Immature natural killer cell (primary cell): Measurements from ENCODE around the gene CNR1. TPM values are rescaled to one million over a fixed set of nuclear protein-coding genes. Genes with fewer than 3 reads are reported as not detected.

Experiments
- DNase-seq, 3 donors: peaks; one replicate each; pipeline ENCODE4 v3.0.0; 2022; ENCODE audit warnings: mixed read lengths in 1 of 3
- H3K27ac Mint-ChIP-seq, 6 donors: one replicate each; pipeline ENCODE4 v1.8.0; 2020; ENCODE audit warnings: mixed read lengths in 6 of 6, mild to moderate bottlenecking in 5 of 6, inconsistent platforms in 4 of 6, moderate library complexity in 3 of 6
- H3K27me3 Mint-ChIP-seq, 3 donors: one replicate each; pipeline ENCODE4 v1.8.0; 2020 to 2021; ENCODE audit warnings: low read depth in 3 of 3, mild to moderate bottlenecking in 3 of 3, mixed read lengths in 3 of 3, moderate library complexity in 3 of 3, inconsistent platforms in 1 of 3
- H3K36me3 Mint-ChIP-seq, 3 donors: one replicate each; pipeline ENCODE4 v1.8.0; 2020; ENCODE audit warnings: mixed read lengths in 3 of 3, inconsistent platforms in 2 of 3, mild to moderate bottlenecking in 2 of 3
- H3K4me1 Mint-ChIP-seq, 2 donors: one replicate each; pipeline ENCODE4 v1.8.0; 2020; ENCODE audit warnings: inconsistent platforms in 2 of 2, mild to moderate bottlenecking in 2 of 2, mixed read lengths in 2 of 2, moderate library complexity in 1 of 2
- H3K4me3 Mint-ChIP-seq, 5 donors: one replicate each; pipeline ENCODE4 v1.8.0; 2020; ENCODE audit warnings: mild to moderate bottlenecking in 5 of 5, mixed read lengths in 5 of 5, inconsistent platforms in 3 of 5, moderate library complexity in 3 of 5
- H3K9me3 Mint-ChIP-seq, 6 donors: one replicate each; pipeline ENCODE4 v1.8.0; 2020; ENCODE audit warnings: mild to moderate bottlenecking in 6 of 6, mixed read lengths in 6 of 6, inconsistent platforms in 4 of 6, moderate library complexity in 3 of 6
- polyA plus RNA-seq, 3 donors: library from polyadenylated mRNA; unstranded; fragments of 300-500 nt; fragmentation: Illumina TruSeq; gene quantifications; one replicate each; pipeline ENCODE4 v1.2.3, GENCODE V29; 2021

The CNR1 gene
- polyA plus RNA-seq, 3 donors from 2014 or later = not detected

- no peak for DNase-seq
- no peaks in the 10 kb centered on the region for H3K4me1 Mint-ChIP-seq
- H3K9me3 Mint-ChIP-seq = no peaks in the 10 kb centered on the region
- no peak overlapping the region for H3K27ac Mint-ChIP-seq
- no peaks in the 10 kb centered on the region for H3K27me3 Mint-ChIP-seq
- no peaks in the 10 kb centered on the region for H3K36me3 Mint-ChIP-seq
- no peak overlapping the region for H3K4me3 Mint-ChIP-seq
Observed at GRCh38 chr6:88135578-88136114, 30.5 kb downstream of the CNR1 start.

GRCh38 chr6:88134575-88134974 is 31.6 kb downstream of the CNR1 start:
- no peaks in the 10 kb centered on the region for H3K27me3 Mint-ChIP-seq
- no peak overlapping the region for H3K4me3 Mint-ChIP-seq
- H3K27ac Mint-ChIP-seq = no peak overlapping the region
- DNase-seq = no peak
- H3K9me3 Mint-ChIP-seq = no peaks in the 10 kb centered on the region
- H3K4me1 Mint-ChIP-seq = no peaks in the 10 kb centered on the region
- no peaks in the 10 kb centered on the region for H3K36me3 Mint-ChIP-seq

- Mint-ChIP-seq H3K36me3 (no peaks in the 10 kb centered on the region), H3K9me3 (no peaks in the 10 kb centered on the region), H3K4me3 (no peak overlapping the region), H3K27ac (no peak overlapping the region), H3K4me1 (no peaks in the 10 kb centered on the region), H3K27me3 (no peaks in the 10 kb centered on the region)
- no peak for DNase-seq
Observed at GRCh38 chr6:88133718-88134117, 32.4 kb downstream of the CNR1 start.

GRCh38 chr6:88124925-88125557 is 41.1 kb downstream of the CNR1 start:
- Mint-ChIP-seq H3K27ac (no peak overlapping the region), H3K4me3 (no peak overlapping the region), H3K4me1 (no peaks in the 10 kb centered on the region), H3K36me3 (no peaks in the 10 kb centered on the region), H3K27me3 (no peaks in the 10 kb centered on the region), H3K9me3 (peaks cover 2 to 12% (median 6%) of the 10 kb centered on the region in 6 donors)
- no peak for DNase-seq

- Mint-ChIP-seq H3K36me3 (no peaks in the 10 kb centered on the region), H3K9me3 (peaks cover 2 to 9% (median 7%) of the 10 kb centered on the region in 6 donors), H3K27ac (no peak overlapping the region), H3K4me1 (no peaks in the 10 kb centered on the region), H3K4me3 (no peak overlapping the region), H3K27me3 (peaks cover 0 to 1% (median 0%) of the 10 kb centered on the region in 3 donors)
- no peak for DNase-seq
Observed at GRCh38 chr6:88120635-88121034, 45.5 kb downstream of the CNR1 start.

- H3K4me3 Mint-ChIP-seq = no peak overlapping the region
Observed at GRCh38 chr6:88119769-88120168, 46.4 kb downstream of the CNR1 start.

GRCh38 chr6:88116276-88116675 is 49.9 kb downstream of the CNR1 start:
- H3K9me3 Mint-ChIP-seq = peaks cover 0 to 4% (median 0%) of the 10 kb centered on the region in 6 donors
- H3K27ac Mint-ChIP-seq = no peak overlapping the region
- no peaks in the 10 kb centered on the region for H3K4me1 Mint-ChIP-seq
- no peak overlapping the region for H3K4me3 Mint-ChIP-seq
- H3K36me3 Mint-ChIP-seq = no peaks in the 10 kb centered on the region
- H3K27me3 Mint-ChIP-seq = peaks cover 0 to 6% (median 2%) of the 10 kb centered on the region in 3 donors
- DNase-seq = no peak

More at GRCh38 chr6:88119769-88120168, 46.4 kb downstream of the CNR1 start:
- Mint-ChIP-seq H3K36me3 (no peaks in the 10 kb centered on the region), H3K9me3 (peaks cover 0 to 4% (median under 1%) of the 10 kb centered on the region in 6 donors), H3K4me1 (no peaks in the 10 kb centered on the region), H3K27me3 (peaks cover 0 to 4% (median 0%) of the 10 kb centered on the region in 3 donors), H3K27ac (no peak overlapping the region)
- DNase-seq = no peak

- Mint-ChIP-seq H3K27ac (no peak overlapping the region), H3K9me3 (peaks cover 0 to 4% (median 0%) of the 10 kb centered on the region in 6 donors), H3K4me3 (no peak overlapping the region), H3K27me3 (peaks cover 0 to 6% (median 2%) of the 10 kb centered on the region in 3 donors), H3K4me1 (no peaks in the 10 kb centered on the region), H3K36me3 (no peaks in the 10 kb centered on the region)
- DNase-seq = no peak
Observed at GRCh38 chr6:88115307-88115706, 50.8 kb downstream of the CNR1 start.

- no peak overlapping the region for H3K27ac Mint-ChIP-seq
- H3K27me3 Mint-ChIP-seq = peaks cover 0 to 6% (median 2%) of the 10 kb centered on the region in 3 donors
- H3K9me3 Mint-ChIP-seq = peaks cover 0 to 4% (median 0%) of the 10 kb centered on the region in 6 donors
- H3K4me1 Mint-ChIP-seq = no peaks in the 10 kb centered on the region
- H3K4me3 Mint-ChIP-seq = no peak overlapping the region
- no peaks in the 10 kb centered on the region for H3K36me3 Mint-ChIP-seq
- no peak for DNase-seq
Observed at GRCh38 chr6:88114838-88115237, 51.3 kb downstream of the CNR1 start.

GRCh38 chr6:88111991-88112390 is 54.2 kb downstream of the CNR1 start:
- Mint-ChIP-seq H3K4me1 (no peaks in the 10 kb centered on the region), H3K4me3 (no peak overlapping the region), H3K36me3 (no peaks in the 10 kb centered on the region), H3K9me3 (peaks cover 0 to 2% (median 0%) of the 10 kb centered on the region in 6 donors), H3K27ac (no peak overlapping the region), H3K27me3 (peaks cover 0 to 5% (median 2%) of the 10 kb centered on the region in 3 donors)
- no peak for DNase-seq

GRCh38 chr6:88107241-88107640 is 58.9 kb downstream of the CNR1 start:
- H3K9me3 Mint-ChIP-seq = peaks cover 0 to 2% (median 0%) of the 10 kb centered on the region in 6 donors
- no peaks in the 10 kb centered on the region for H3K4me1 Mint-ChIP-seq
- no peaks in the 10 kb centered on the region for H3K36me3 Mint-ChIP-seq
- peaks cover 0 to 6% (median 0%) of the 10 kb centered on the region in 3 donors for H3K27me3 Mint-ChIP-seq
- no peak overlapping the region for H3K4me3 Mint-ChIP-seq
- DNase-seq = no peak
- no peak overlapping the region for H3K27ac Mint-ChIP-seq

GRCh38 chr6:88105741-88106340 is 60.3 kb downstream of the CNR1 start:
- no peak overlapping the region for H3K4me3 Mint-ChIP-seq
- H3K36me3 Mint-ChIP-seq = no peaks in the 10 kb centered on the region
- H3K27ac Mint-ChIP-seq = no peak overlapping the region
- DNase-seq = no peak
- peaks cover 0 to 6% (median 0%) of the 10 kb centered on the region in 3 donors for H3K27me3 Mint-ChIP-seq
- H3K9me3 Mint-ChIP-seq = peaks cover 0 to 2% (median 0%) of the 10 kb centered on the region in 6 donors
- H3K4me1 Mint-ChIP-seq = no peaks in the 10 kb centered on the region
